Neural progenitor cell (in vitro differentiated cells): ENCODE results near the gene NOP14. TPM values are rescaled to one million over a fixed set of nuclear protein-coding genes. Genes with fewer than 3 reads are reported as not detected.

ENCODE experiments used
- DNase-seq: peaks from one replicate; pipeline ENCODE4 v3.0.0-alpha.2; 2016; ENCODE audit warnings: low spot score
- H2AFZ ChIP-seq: fragments of 200-600 bp; sonication (generic); replicated peaks from 2 replicates; pipeline ENCODE4 v1.6.1; 2016; ENCODE audit warnings: antibody characterized with exemption
- H3F3A ChIP-seq: fragments of 200-600 bp; sonication (generic); 2 replicates; pipeline ENCODE4 v1.6.1; 2016; ENCODE audit warnings: antibody characterized with exemption, low read depth
- H3K27ac ChIP-seq: fragments of 200-600 bp; sonication (generic); 2 replicates; pipeline ENCODE4 v1.5.1; 2016; ENCODE audit warnings: mild to moderate bottlenecking
- H3K27me3 ChIP-seq: fragments of 200-600 bp; sonication (generic); 2 replicates; pipeline ENCODE4 v1.6.1; 2016; ENCODE audit warnings: mild to moderate bottlenecking, moderate library complexity
- H3K36me3 ChIP-seq: fragments of 200-600 bp; sonication (generic); 2 replicates; pipeline ENCODE4 v1.5.1; 2016
- H3K4me1 ChIP-seq: fragments of 200-600 bp; sonication (generic); 2 replicates; pipeline ENCODE4 v1.6.1; 2016; ENCODE audit warnings: mixed run types
- H3K4me2 ChIP-seq: fragments of 200-600 bp; sonication (generic); 2 replicates; pipeline ENCODE4 v1.6.1; 2016
- H3K4me3 ChIP-seq: fragments of 200-600 bp; sonication (generic); 2 replicates; pipeline ENCODE4 v1.5.1; 2016
- H3K79me2 ChIP-seq: fragments of 200-600 bp; sonication (generic); 2 replicates; pipeline ENCODE4 v1.6.1; 2016; ENCODE audit warnings: low read depth
- H3K9ac ChIP-seq: fragments of 200-600 bp; sonication (generic); 2 replicates; pipeline ENCODE4 v1.6.1; 2016
- H3K9me3 ChIP-seq: fragments of 200-600 bp; sonication (generic); 2 replicates; pipeline ENCODE4 v1.5.1; 2016; ENCODE audit warnings: low read depth
- H4K20me1 ChIP-seq: fragments of 200-600 bp; sonication (generic); 2 replicates; pipeline ENCODE4 v1.6.1; 2016; ENCODE audit warnings: low read depth
- H3K27ac Mint-ChIP-seq: 3 replicates; pipeline ENCODE4 v1.8.0; 2021; ENCODE audit warnings: mixed read lengths
- H3K27me3 Mint-ChIP-seq: 2 replicates; pipeline ENCODE4 v1.8.0; 2022; ENCODE audit warnings: low read depth, mild to moderate bottlenecking, inconsistent platforms, moderate library complexity, mixed read lengths; ENCODE audit not compliant: insufficient read depth
- H3K36me3 Mint-ChIP-seq: 3 replicates; pipeline ENCODE4 v1.8.0; 2021; ENCODE audit warnings: mixed read lengths
- H3K4me1 Mint-ChIP-seq: 3 replicates; pipeline ENCODE4 v1.8.0; 2021; ENCODE audit warnings: mixed read lengths
- H3K4me3 Mint-ChIP-seq: 3 replicates; pipeline ENCODE4 v1.8.0; 2021; ENCODE audit warnings: mild to moderate bottlenecking, moderate library complexity, mixed read lengths
- H3K9me3 Mint-ChIP-seq: 3 replicates; pipeline ENCODE4 v1.8.0; 2020; ENCODE audit warnings: mixed read lengths
- CTCF ChIP-seq: fragments of 200-600 bp; sonication (generic); IDR thresholded peaks from 2 replicates; pipeline ENCODE4 v1.5.1; 2017; ENCODE audit warnings: antibody characterized with exemption, mild to moderate bottlenecking
- EZH2 ChIP-seq: fragments of 200-600 bp; sonication (generic); IDR thresholded peaks from 2 replicates; pipeline ENCODE4 v1.6.1; 2017; ENCODE audit warnings: antibody characterized with exemption, mild to moderate bottlenecking, moderate library complexity
- EZH2phosphoT487 ChIP-seq: fragments of 200-600 bp; sonication (generic); IDR thresholded peaks from 2 replicates; pipeline ENCODE4 v1.6.1; 2017; ENCODE audit warnings: antibody characterized with exemption
- total RNA-seq: library from RNA; depleted of rRNA; stranded (reverse); fragments of >200 nt; gene quantifications from 2 replicates; pipeline ENCODE4 v1.2.3, GENCODE V29; 2015; ENCODE audit warnings: low replicate concordance

NOP14 gene
- total RNA-seq, 1 donor from 2014 or later, result 16.8 TPM

DNA sequence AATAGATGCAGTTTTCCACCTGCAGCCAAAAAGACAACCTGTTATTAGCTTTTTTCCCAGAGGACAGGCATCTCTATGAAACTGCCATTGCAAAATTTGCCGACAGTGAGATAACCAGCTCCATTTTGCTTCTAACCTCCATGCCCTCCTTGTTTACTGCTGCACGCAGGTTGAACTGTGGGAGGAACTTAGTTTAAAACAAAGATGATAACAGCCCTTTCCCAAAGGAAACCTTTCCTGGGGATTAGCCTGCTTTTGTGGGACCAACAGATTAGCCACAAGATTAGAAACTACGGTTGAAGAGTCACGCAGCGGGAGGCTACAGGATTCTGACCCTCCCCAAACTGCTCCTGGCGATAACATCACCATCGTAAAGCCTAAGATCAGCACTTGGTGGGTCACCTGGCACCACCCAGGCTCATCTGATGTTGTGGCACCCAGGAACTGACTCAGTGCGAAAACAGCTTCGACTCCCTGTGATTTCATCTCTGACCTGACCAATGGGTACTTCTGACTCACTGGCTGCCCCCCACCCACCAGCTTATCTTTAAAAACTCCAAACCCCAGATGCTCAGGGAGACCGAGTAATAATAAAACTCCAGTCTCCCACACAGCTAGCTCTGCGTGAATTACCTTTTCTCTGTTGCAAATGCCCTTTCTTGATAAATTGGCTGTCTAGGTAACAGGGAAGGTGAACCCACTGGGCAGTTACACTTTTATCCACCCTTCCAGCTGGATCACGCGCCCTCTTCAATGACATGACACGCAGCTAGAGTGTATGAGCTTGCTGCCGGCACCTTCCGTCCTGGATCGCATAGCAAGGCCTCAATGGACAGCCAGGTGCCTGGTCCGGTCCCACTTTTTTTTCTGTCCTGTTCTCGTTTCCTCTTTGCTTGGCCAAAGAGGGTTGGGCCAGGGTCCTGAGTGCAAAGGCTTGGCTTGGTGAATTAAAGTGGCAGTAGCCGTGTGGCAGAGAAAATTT, 27.2 kb downstream of the NOP14 start:
- no peak overlapping the region for H3K9ac ChIP-seq
- H3K79me2 ChIP-seq, result peaks cover 38% of the 10 kb centered on the region
- H2AFZ ChIP-seq, result no peak overlapping the region
- H3K36me3 Mint-ChIP-seq, result peaks cover 12% of the 10 kb centered on the region
- peak; percentile 75 for DNase-seq
- H3K4me2 ChIP-seq, result peak overlapping the region; percentile 92
- H3K36me3 ChIP-seq, result no peaks in the 10 kb centered on the region
- H3K4me1 Mint-ChIP-seq, result peaks cover 23% of the 10 kb centered on the region
- H3K9me3 Mint-ChIP-seq, result no peaks in the 10 kb centered on the region
- H3K4me3 Mint-ChIP-seq, result peak overlapping the region; percentile 92
- H4K20me1 ChIP-seq, result peaks cover 41% of the 10 kb centered on the region
- H3K27ac Mint-ChIP-seq, result no peak overlapping the region
- peaks cover 28% of the 10 kb centered on the region for H3F3A ChIP-seq
- peak overlapping the region; percentile 92 for H3K4me3 ChIP-seq
- H3K27me3 ChIP-seq, result no peaks in the 10 kb centered on the region
- peaks cover 15% of the 10 kb centered on the region for H3K4me1 ChIP-seq
- no peak overlapping the region for H3K27ac ChIP-seq
- no peaks in the 10 kb centered on the region for H3K9me3 ChIP-seq
- TF ChIP-seq EZH2phosphoT487 (no peak), EZH2 (no peak), CTCF (no peak)
- peaks cover 16% of the 10 kb centered on the region for H3K27me3 Mint-ChIP-seq

DNA sequence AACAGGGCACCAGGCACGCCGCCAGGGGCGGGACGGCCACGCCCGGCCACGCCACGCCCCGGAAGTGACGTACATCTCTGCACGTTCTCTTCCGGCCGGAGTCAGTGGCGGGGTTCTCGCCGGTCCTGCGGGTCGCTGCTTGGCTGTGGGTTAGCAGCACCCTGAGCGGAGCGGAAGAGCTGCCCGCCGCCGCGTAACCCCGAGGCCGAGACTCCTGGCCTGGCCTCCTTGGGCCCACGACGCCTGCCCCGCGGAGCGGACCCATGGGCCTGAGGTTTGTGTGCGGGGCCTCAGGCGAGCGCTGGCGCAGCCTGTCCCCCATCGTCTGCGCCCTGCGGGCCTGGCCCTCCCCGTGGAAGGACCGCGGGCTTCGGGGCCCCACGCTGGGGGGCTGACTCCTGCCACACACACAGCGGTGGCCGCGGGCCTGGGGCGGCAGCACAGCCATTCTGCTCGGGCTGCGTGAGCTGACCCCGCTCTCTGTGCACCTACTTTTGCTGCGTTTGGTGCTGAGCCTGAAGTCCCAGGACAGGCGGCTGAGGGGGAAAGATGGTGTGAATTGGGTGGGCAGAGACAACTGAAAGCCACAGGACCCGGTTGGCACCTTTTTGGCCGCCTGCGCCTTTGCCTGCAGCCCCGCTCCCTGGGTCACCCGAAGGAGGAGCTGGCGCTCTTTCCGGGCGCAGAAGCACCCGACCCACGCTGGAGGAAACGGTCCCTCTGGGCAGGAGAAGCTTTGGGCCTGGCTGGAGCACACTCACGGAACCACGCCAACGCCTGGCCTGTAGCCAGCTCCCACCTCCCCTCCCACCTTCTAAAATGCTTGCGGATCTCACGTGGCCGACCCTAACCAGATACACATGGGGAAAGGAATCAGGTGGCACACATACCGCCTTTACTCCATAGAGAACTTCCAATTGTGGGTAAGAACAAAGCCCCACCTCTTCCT, 28.1 kb downstream of the NOP14 start:
- H3F3A ChIP-seq, result peaks cover 30% of the 10 kb centered on the region
- peak; percentile 96 for DNase-seq
- peaks cover 41% of the 10 kb centered on the region for H4K20me1 ChIP-seq
- no peaks in the 10 kb centered on the region for H3K27me3 ChIP-seq
- peak overlapping the region; percentile 92 for H3K4me3 ChIP-seq
- H3K9me3 ChIP-seq, result no peaks in the 10 kb centered on the region
- peak overlapping the region; percentile 46 for H2AFZ ChIP-seq
- no peak overlapping the region for H3K27ac ChIP-seq
- H3K4me1 Mint-ChIP-seq, result peaks cover 23% of the 10 kb centered on the region
- no peak for TF ChIP-seq EZH2phosphoT487
- no peak for TF ChIP-seq EZH2
- TF ChIP-seq CTCF, result no peak
- H3K4me1 ChIP-seq, result peaks cover 15% of the 10 kb centered on the region
- H3K4me3 Mint-ChIP-seq, result peak overlapping the region; percentile 92
- H3K9me3 Mint-ChIP-seq, result no peaks in the 10 kb centered on the region
- H3K9ac ChIP-seq, result peak overlapping the region; percentile 85
- peaks cover 13% of the 10 kb centered on the region for H3K27me3 Mint-ChIP-seq
- H3K79me2 ChIP-seq, result peaks cover 38% of the 10 kb centered on the region
- peak overlapping the region; percentile 92 for H3K4me2 ChIP-seq
- no peaks in the 10 kb centered on the region for H3K36me3 ChIP-seq
- peaks cover 10% of the 10 kb centered on the region for H3K36me3 Mint-ChIP-seq
- peak overlapping the region; percentile 57 for H3K27ac Mint-ChIP-seq

- Histone ChIP-seq H3K9ac (peak overlapping the region; percentile 55), H2AFZ (peak overlapping the region; percentile 46), H3K4me3 (peak overlapping the region; percentile 92), H4K20me1 (peaks cover 42% of the 10 kb centered on the region), H3K27me3 (no peaks in the 10 kb centered on the region), H3K4me2 (peak overlapping the region; percentile 92), H3F3A (peaks cover 33% of the 10 kb centered on the region), H3K9me3 (no peaks in the 10 kb centered on the region), H3K79me2 (peaks cover 38% of the 10 kb centered on the region), H3K27ac (no peak overlapping the region), H3K4me1 (peaks cover 15% of the 10 kb centered on the region), H3K36me3 (no peaks in the 10 kb centered on the region)
- H3K4me1 Mint-ChIP-seq, result peaks cover 23% of the 10 kb centered on the region
- TF ChIP-seq CTCF, result no peak
- no peak for TF ChIP-seq EZH2phosphoT487
- no peak for TF ChIP-seq EZH2
- peak overlapping the region; percentile 92 for H3K4me3 Mint-ChIP-seq
- H3K27ac Mint-ChIP-seq, result no peak overlapping the region
- H3K27me3 Mint-ChIP-seq, result peaks cover 13% of the 10 kb centered on the region
- no peaks in the 10 kb centered on the region for H3K9me3 Mint-ChIP-seq
- DNase-seq, result peak; percentile 48
- H3K36me3 Mint-ChIP-seq, result peaks cover 11% of the 10 kb centered on the region
These were observed 29.0 kb downstream of the NOP14 start for GRCh38 chr4:2934077-2934812.
